Effector CD4-positive, alpha-beta T cell (primary cell): Measurements from ENCODE around the gene ORMDL2.
"Not testable (repeated sequence)": the region's sequence is repeated elsewhere in the genome, so short reads cannot be mapped to it uniquely, and the experiment has no call there.

Experiments
- DNase-seq: peaks from one replicate; pipeline ENCODE4 v3.0.0-alpha.2; 2020

Gene ORMDL2

DNA sequence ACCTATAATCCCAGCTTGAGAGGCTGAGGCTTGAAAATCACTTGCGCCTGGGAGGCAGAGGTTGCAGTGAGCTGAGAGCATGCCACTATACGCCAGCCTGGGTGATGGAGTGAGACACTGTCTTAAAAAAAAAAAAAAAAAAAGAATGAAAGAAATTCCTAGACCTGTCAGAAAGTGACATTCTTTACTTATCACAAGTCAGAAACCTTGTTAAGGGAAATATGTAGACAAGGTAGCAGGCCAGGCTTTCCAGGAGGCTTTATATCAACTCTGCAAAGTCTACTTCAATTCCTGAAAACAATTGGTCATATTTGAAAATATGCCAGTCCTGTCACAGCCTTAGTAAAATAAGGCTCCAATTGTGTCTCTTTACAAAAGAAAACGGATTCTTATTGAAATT lies 44.0 kb downstream of the ORMDL2 start:
- no peak for DNase-seq

DNA sequence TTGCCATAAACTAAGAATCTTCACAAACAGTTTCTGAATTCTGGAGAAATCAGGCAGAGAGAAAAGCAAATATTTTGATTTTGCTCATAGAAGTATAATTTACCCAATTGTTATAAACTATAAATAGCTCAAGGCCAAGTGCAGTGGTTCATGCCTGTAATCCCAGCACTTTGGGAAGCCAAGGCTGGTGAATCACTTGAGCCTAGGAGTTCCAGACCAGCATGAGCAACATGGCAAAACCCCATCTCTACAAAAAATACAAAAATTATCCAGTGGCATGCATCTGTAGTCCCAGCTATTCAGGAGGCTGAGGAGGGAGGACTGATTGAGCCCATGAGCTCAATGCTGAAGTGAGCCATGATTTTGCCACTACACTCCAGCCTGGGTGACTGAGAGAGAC lies 44.4 kb downstream of the ORMDL2 start:
- no peak for DNase-seq

GRCh38 chr12:55862931-55863330 lies 45.1 kb downstream of the ORMDL2 start:
- DNase-seq, result not testable (repeated sequence)

DNA sequence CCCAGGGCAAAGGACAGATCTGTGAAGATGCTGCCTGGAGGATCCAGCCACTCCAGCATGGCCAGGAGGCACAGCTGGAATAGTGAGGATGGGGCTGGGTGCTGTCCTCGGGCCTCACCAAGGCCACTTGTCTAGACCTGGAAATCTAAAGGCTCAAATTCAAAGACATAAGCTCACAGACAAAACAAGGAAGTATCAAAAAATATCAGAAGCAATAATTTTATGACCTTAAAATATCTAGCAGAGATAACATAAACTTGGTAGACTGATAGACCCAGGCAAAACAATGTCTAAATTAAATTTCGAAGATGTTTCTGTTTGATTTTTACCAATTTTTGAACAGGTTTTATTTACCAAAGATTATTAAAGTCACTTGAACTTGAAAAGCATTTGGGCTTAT lies 47.5 kb downstream of the ORMDL2 start:
- no peak for DNase-seq

GRCh38 chr12:55866454-55867004 lies 48.7 kb downstream of the ORMDL2 start:
- not testable (repeated sequence) for DNase-seq
